HFF-Myc (cell line): ENCODE measurements around the gene SMDT1.
"Not testable (repeated sequence)": the region's sequence is repeated elsewhere in the genome, so short reads cannot be mapped to it uniquely, and the experiment has no call there.

ENCODE experiments used
- DNase-seq: peaks from one replicate; pipeline ENCODE4 v3.0.0-alpha.2; 2011; ENCODE audit warnings: low read depth; ENCODE audit errors: extremely low read depth
- H3K4me3 ChIP-seq: replicated peaks from 2 replicates; pipeline ENCODE4 v1.5.1; 2011; ENCODE audit warnings: low read depth, mild to moderate bottlenecking, control low read depth, low read length
- TF ChIP-seq, protein P1 (sequence below): IDR thresholded peaks from 2 replicates; pipeline ENCODE4 v1.5.1; 2012; ENCODE audit warnings: mild to moderate bottlenecking, low read depth, low read length, control low read depth; ENCODE audit errors: missing control alignments

SMDT1 gene

DNA sequence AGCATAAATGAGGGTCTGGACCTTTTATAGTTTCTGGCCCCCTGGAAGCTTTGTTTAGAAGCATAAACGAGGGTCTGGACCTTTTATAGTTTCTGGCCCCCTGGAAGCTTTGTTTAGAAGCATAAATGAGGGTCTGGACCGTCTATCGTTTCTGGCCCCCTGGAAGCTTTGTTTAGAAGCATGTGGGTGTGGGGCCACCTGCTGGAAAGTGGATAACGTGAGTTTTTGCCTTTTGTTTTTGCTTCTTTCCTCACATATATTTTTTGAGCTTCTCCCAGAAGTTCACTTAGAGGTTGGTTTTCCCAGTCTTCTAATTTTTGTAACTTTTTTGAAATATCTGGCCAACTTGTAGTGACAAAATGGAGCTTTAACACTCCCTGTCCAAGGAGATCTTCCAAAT, 33.3 kb downstream of the SMDT1 start:
- DNase-seq = not testable (repeated sequence)

DNA sequence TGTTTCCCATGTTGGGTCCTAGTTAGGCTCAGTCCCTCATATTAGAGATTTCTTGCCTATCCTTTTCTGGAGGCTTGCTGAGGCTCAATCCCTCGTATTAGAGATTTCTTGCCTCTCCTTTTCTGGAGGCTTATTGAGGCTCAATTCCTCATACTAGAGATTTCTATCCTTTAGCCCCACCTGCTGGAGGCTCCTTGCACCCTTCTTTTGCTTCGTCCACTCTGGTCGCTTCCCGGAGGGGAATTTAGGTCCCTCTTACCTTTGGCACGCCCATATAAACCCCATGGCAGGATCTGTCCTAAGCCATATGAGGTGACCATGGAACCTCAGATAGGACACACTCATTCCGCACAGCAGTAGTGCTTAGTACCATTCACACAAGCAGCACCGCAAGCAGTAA, 35.2 kb downstream of the SMDT1 start:
- TF ChIP-seq, protein P1, sequence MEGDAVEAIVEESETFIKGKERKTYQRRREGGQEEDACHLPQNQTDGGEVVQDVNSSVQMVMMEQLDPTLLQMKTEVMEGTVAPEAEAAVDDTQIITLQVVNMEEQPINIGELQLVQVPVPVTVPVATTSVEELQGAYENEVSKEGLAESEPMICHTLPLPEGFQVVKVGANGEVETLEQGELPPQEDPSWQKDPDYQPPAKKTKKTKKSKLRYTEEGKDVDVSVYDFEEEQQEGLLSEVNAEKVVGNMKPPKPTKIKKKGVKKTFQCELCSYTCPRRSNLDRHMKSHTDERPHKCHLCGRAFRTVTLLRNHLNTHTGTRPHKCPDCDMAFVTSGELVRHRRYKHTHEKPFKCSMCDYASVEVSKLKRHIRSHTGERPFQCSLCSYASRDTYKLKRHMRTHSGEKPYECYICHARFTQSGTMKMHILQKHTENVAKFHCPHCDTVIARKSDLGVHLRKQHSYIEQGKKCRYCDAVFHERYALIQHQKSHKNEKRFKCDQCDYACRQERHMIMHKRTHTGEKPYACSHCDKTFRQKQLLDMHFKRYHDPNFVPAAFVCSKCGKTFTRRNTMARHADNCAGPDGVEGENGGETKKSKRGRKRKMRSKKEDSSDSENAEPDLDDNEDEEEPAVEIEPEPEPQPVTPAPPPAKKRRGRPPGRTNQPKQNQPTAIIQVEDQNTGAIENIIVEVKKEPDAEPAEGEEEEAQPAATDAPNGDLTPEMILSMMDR = peak; percentile 55
- no peak overlapping the region for H3K4me3 ChIP-seq
- DNase-seq = no peak

More for the DNA sequence above, 33.3 kb downstream of the SMDT1 start:
- TF ChIP-seq, protein P1 = peak; percentile 16
- H3K4me3 ChIP-seq = not testable (repeated sequence)

DNA sequence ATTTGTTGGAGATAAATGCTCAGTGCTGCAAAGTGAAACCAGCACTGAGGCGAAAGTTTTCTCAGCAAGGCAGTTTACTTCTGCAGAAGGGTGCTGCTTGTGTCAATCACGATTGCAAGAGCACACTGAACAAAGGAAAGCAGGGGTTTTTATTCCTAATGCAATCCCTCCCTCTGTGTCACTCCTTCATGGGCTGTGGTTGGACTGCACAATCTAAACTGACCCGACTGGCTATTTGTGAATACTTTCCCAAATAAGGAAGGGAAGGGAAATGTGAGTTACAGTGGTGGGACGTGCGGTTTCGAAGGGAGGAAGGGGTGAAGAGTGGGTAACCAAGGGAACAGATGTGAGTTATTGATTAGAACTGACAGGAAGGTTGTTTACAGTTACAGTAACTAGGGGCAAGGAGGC, 35.9 kb downstream of the SMDT1 start:
- H3K4me3 ChIP-seq, DNase-seq: not testable (repeated sequence)

DNA sequence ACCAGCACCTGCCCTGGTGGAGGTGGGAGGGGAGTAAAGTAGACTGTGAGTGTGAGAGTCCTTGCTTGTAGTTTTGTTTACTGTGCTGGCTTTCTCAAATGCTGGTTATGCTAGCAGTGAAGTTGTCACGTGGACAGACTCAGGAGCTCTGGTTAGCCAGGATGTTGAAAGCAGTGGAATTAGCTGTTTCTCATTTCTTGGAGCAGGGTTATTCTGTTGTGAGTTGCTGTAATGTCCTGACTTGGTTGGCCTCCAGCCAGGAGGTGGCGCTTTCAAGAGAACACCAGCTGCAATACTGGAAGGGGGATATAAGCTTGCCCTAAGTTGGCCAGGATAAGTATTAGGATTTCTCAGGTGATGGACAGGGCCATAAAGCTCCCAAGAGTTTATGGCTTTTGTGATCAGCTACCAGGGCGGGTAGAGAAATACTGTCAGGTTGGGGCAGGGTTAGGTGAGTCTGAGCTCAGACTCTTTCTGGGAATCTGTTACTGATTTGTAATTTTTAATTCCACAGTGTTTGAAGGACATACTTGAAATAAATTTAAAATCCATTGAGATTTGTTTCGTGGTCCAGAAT, 37.4 kb downstream of the SMDT1 start:
- H3K4me3 ChIP-seq = no peak overlapping the region
- TF ChIP-seq, protein P1 = no peak
- DNase-seq = no peak

DNA sequence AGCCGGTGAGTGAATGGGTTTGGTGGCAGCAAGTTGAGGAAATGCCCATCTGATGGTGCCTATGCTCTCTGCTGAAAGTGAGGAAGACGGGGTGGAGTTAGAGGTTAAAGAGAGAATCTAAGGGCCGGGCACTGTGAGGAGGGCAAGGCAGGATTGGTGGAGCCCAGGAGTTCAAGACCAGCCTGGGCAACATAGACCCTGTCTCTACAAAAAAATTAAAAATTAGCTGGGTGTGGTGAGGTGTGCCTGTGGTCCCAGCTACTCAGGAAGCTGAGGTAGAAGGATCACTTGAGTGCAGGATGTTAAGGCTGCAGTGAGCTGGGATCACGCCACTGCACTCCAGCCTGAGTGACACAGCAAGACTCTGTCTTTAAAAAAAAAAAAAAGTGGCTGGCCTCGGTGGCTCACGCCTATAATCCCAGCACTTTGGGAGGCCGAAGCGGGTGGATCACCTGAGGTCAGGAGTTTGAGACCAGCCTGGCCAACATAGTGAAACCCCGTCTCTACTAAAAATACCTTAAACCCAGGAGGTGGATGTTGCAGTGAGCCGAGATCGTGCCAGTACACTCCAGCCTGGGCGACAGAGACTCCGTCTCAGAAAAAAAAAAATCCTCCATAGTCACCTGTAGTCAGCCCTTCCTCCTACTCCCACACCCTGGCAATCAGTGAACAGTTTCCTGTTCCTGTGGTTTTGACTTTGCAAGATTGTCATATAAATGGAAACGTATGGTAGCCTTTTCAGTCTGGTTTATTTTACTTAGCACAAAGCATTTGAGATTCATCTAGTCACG, 40.9 kb downstream of the SMDT1 start:
- not testable (repeated sequence) for DNase-seq, H3K4me3 ChIP-seq

DNA sequence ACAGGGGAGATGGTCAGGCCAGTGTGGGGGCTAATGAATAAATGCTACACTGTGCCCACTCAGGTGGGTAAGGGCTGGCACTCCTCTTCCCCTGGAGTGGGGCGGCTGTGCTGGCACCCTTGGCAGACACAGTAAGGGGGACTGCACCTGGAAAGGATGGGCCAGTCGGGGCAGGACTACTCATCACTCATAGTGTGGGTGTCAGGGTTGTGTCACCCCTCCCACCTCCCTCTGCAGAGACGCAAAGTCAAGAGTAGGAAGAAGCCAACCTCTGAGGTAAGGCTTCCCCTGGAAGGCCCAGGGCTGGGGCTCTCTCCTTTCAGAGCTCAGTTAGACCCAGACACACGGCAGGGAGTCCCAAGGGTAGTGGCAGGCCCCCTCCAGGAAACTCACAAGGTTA, 44.0 kb downstream of the SMDT1 start:
- not testable (repeated sequence) for DNase-seq, H3K4me3 ChIP-seq

DNA sequence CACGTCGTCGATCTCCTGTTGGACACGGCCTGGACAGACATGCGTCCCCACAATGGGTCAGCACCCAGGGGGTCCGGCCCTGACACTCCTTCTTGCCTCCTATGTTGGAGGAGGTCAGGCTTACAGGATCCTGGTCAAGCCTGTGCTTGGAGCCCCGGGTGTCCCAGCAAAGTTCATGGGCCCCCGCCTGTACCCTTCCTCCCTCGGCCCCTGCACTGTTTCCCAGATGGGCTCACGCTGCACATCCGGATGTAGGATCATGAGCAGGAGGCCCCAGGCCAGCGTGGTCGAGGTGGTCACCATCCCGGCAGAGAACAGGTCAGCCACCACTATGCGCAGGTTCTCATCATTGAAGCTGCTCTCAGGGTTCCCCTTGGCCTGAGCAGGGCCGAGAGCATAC, 48.1 kb downstream of the SMDT1 start:
- TF ChIP-seq, protein P1 = no peak
- H3K4me3 ChIP-seq = no peak overlapping the region
- DNase-seq = no peak

DNA sequence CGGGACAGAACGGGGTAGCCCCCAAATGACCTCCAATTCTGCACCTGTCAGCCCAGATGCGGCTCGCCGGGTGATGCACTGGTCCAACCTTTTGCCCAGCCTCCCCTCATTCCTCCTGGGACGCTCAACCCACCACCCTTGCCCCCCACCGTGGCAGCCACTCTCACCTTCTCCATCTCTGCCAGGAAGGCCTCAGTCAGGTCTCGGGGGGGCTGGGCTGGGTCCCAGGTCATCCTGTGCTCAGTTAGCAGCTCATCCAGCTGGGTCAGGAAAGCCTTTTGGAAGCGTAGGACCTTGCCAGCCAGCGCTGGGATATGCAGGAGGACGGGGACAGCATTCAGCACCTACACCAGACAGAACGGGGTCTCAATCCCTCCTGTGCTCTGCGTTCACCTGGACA, 48.5 kb downstream of the SMDT1 start:
- DNase-seq = not testable (repeated sequence)

DNA sequence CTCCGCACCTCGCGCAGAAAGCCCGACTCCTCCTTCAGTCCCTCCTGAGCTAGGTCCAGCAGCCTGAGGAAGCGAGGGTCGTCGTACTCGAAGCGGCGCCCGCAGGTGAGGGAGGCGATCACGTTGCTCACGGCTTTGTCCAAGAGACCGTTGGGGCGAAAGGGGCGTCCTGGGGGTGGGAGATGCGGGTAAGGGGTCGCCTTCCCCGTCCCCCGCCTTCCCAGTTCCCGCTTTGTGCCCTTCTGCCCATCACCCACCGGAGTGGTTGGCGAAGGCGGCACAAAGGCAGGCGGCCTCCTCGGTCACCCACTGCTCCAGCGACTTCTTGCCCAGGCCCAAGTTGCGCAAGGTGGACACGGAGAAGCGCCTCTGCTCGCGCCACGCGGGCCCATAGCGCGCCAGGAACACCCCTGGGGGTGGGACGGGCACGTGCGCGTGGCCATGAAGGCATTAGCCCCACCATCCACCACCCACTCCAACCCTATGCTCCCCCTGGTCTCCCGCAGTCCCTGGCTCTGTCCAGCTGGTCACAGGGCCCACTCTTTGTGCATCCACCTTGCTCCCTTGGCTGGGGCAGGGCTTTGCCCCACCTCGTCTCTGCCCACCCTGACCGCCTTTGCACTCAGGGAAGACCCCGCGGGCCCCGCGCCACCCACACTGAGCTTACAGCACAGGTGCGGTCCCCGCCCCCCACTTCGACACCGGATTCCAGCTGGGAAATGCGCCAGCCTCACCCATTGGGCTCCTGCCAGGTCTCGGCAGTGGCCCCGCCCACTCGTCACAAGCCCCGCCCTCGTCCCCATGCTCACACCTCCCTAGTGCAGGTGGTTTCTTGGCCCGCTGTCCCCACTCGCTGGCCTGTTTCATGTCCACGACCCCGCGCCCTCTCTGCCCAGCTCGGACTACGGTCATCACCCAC, 49.5 kb downstream of the SMDT1 start:
- not testable (repeated sequence) for DNase-seq

More for the DNA sequence above, 48.5 kb downstream of the SMDT1 start:
- not testable (repeated sequence) for H3K4me3 ChIP-seq

DNA sequence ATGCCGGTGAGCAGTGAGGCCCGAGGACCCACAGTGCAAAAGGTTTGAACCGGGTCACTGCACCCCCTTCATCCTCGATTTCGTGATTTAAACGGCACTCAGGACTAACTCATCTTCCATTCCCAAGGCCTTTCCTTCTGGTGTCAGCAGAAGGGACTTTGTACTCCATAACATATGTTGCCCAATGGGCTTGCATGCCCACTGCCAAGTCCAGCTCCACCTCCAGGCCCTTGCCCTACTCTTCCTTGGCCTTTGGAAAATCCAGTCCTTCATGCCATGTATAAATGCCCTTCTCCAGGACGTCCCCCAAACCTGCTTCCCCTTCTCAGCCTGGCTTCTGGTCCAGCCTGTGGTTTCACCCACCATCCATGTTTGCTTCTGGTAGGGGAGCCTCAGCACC, 50.7 kb downstream of the SMDT1 start:
- not testable (repeated sequence) for DNase-seq, H3K4me3 ChIP-seq

More for the DNA sequence above, 49.5 kb downstream of the SMDT1 start:
- not testable (repeated sequence) for H3K4me3 ChIP-seq

DNA sequence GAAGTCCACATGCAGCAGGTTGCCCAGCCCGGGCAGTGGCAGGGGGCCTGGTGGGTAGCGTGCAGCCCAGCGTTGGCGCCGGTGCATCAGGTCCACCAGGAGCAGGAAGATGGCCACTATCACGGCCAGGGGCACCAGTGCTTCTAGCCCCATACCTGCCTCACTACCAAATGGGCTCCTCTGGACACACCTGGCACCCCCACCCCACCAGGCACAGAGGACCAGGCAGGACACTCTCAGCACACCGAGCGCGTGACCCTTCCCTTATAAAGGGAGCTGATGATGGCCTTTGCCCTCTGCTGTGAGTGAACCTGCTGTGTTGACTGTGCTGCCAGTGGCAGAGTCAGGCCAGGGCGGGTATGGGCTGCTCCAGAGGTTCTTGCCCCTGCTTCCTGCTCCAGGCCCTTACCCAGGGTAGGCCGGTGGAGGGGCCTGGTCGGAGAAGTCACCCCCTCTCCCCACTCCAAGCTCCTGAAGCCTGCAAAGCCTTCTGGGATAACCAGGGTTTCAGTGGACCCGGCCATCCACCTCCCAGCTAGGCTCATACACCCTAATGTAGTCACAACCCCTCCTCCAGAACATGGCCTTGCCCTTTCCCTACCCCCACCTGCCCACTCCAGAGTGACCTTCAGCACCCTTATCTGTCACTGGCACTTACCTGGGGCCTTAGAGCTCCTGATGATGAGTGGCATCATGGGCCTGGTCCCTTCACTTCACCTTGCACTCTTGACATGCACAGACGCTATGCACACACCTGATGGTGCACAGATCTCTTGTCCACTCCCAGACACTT, 51.3 kb downstream of the SMDT1 start, which contains the start of gene CYP2D6:
Gene CYP2D6, minus strand, starts transcription at position 172 of the 793 bp plus-strand sequence. Its CDS starts 19 bp downstream, at position 153.
- DNase-seq, H3K4me3 ChIP-seq: not testable (repeated sequence)
